Cardiac muscle cell (in vitro differentiated cells and primary cell): ENCODE data around the gene SMAD4. TPM values are rescaled to one million over a fixed set of nuclear protein-coding genes. Genes with fewer than 3 reads are reported as not detected.

ENCODE experiments used
- DNase-seq, 2 donors: peaks; one replicate each; pipeline versions ENCODE4 v3.0.0 to v3.0.0-alpha.2; 2010 to 2017; ENCODE audit warnings: low read depth in 1 of 2, low spot score in 1 of 2
- H3K27ac ChIP-seq: fragments of 200-600 bp; sonication (generic); 2 replicates; pipeline ENCODE4 v1.5.1; 2016
- H3K27me3 ChIP-seq: fragments of 200-600 bp; sonication (generic); 2 replicates; pipeline ENCODE4 v1.6.0; 2016; ENCODE audit warnings: control low read depth
- H3K36me3 ChIP-seq: fragments of 200-600 bp; sonication (generic); 2 replicates; pipeline ENCODE4 v1.5.1; 2016; ENCODE audit warnings: control low read depth
- H3K4me1 ChIP-seq: fragments of 200-600 bp; sonication (generic); 2 replicates; pipeline ENCODE4 v1.8.1; 2017; ENCODE audit warnings: low read depth, mild to moderate bottlenecking, mixed run types
- H3K4me3 ChIP-seq: fragments of 200-600 bp; sonication (generic); 2 replicates; pipeline ENCODE4 v1.5.1; 2016; ENCODE audit warnings: mild to moderate bottlenecking
- H3K9me3 ChIP-seq: fragments of 200-600 bp; sonication (generic); 2 replicates; pipeline ENCODE4 v1.5.1; 2017; ENCODE audit warnings: low read depth, mild to moderate bottlenecking, control low read depth
- CTCF ChIP-seq: IDR thresholded peaks from 2 replicates; pipeline ENCODE4 v1.5.1; 2012; ENCODE audit warnings: low read depth, mild to moderate bottlenecking, low read length
- polyA plus RNA-seq: library from polyadenylated mRNA; unstranded; fragments of >200 nt; fragmentation: Nextera tagmentation; extraction: Ambion mirVana; gene quantifications from 2 replicates; pipeline ENCODE4 v1.2.1, GENCODE V29; 2016
- total RNA-seq: library from RNA; depleted of rRNA; stranded (reverse); fragments of >200 nt; gene quantifications from 2 replicates; pipeline ENCODE4 v1.2.3, GENCODE V29; 2016

Gene SMAD4
- total and polyA plus RNA-seq, 2 experiments from 2014 or later: 72.4 to 75.5 TPM

- no peak for DNase-seq
- TF ChIP-seq CTCF: no peak
- peaks cover 12% of the 10 kb centered on the region for H3K4me1 ChIP-seq
- no peak overlapping the region for H3K27ac ChIP-seq
- H3K36me3 ChIP-seq: no peaks in the 10 kb centered on the region
- no peak overlapping the region for H3K4me3 ChIP-seq
- no peaks in the 10 kb centered on the region for H3K9me3 ChIP-seq
- no peaks in the 10 kb centered on the region for H3K27me3 ChIP-seq
Measured at GRCh38 chr18:51097021-51097822, 67.2 kb downstream of the SMAD4 start.

DNA sequence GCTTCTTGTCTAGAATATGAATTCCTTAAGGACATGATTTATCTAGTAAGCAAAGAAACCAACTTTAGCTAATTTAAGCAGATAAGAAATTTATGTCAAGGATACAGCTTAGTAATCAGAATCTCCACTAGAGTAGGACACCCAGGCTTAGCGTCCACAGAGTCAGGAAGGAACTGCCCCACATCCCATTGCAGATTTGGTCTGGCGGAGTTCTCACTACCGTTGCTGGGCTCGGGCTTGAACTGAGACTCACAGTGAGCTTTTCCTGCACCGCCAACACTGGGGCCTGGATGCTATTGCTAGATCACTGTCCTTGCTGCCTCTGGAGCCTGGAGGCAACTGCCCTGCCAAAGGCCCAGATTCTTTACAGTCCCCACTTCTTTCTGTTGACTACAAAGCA lies 68.1 kb downstream of the SMAD4 start:
- DNase-seq: no peak
- Histone ChIP-seq H3K36me3 (no peaks in the 10 kb centered on the region), H3K9me3 (no peaks in the 10 kb centered on the region), H3K4me1 (peaks cover 12% of the 10 kb centered on the region), H3K27me3 (no peaks in the 10 kb centered on the region), H3K4me3 (no peak overlapping the region), H3K27ac (no peak overlapping the region)
- TF ChIP-seq CTCF: no peak

GRCh38 chr18:51098513-51098912 lies 68.5 kb downstream of the SMAD4 start:
- no peaks in the 10 kb centered on the region for H3K36me3 ChIP-seq
- H3K9me3 ChIP-seq: no peaks in the 10 kb centered on the region
- H3K4me3 ChIP-seq: no peak overlapping the region
- H3K27ac ChIP-seq: no peak overlapping the region
- H3K27me3 ChIP-seq: no peaks in the 10 kb centered on the region
- TF ChIP-seq CTCF: no peak
- no peak for DNase-seq
- peaks cover 12% of the 10 kb centered on the region for H3K4me1 ChIP-seq

DNA sequence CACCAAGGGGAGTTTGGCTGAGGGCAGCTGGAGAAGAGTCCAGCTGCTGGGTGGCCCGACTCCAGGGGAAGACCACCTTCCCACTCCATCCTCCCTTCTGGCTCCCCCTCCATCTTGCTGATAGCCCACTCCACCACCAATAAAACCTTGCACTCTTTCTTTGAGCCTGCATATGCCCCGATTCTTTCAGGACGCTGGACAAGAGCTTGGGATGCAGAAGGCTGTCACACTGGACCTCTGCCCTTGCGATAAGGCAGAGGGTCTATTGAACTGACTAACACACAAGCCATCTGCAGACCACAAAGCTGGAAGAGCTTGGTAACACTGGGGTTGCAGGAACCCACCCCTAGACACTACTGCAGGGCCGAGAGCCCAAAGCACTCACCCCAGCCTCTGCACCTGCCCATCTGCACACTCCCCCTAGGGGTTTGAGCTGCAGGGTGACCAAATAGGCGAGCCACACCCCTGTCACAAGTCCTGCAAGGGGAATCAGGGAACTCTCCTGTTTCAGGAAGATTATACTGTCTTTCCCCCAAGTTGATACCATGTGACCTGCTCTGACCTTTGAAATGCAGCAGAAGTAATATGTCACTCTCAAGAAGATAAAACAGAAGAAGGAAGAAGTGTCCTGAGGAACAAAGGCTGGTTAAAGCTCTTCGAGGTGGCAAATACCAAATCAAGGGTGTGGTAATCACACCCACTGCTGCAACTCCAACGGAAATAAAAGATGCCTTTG lies 70.5 kb downstream of the SMAD4 start:
- Histone ChIP-seq H3K27me3 (no peaks in the 10 kb centered on the region), H3K27ac (no peak overlapping the region), H3K4me3 (no peak overlapping the region), H3K36me3 (no peaks in the 10 kb centered on the region), H3K9me3 (no peaks in the 10 kb centered on the region), H3K4me1 (peaks cover 12% of the 10 kb centered on the region)
- TF ChIP-seq CTCF: no peak
- no peak for DNase-seq

DNA sequence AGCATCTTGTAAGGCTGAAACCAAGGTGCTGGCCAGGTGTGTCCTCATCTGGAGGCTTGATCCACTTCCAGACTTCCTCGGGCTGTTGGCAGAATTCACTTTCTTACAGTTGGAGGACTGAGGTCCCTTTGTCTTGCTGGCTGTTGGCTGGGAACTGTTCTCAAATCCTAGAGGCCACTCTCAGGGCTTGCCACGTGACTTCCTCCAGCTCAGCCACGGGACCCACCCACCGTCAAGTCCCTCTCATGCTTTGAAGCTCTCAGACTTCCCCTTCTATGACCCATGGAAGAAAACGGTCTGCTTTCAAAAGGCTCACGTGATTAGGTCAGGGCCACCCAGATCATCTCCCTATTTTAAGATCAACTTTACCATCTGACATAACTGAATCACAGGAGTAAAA lies 77.1 kb downstream of the SMAD4 start:
- H3K4me1 ChIP-seq: no peaks in the 10 kb centered on the region
- H3K9me3 ChIP-seq: no peaks in the 10 kb centered on the region
- no peak overlapping the region for H3K27ac ChIP-seq
- no peaks in the 10 kb centered on the region for H3K27me3 ChIP-seq
- no peak overlapping the region for H3K4me3 ChIP-seq
- no peak for TF ChIP-seq CTCF
- no peaks in the 10 kb centered on the region for H3K36me3 ChIP-seq
- no peak for DNase-seq
